Thoracic aorta (tissue), 2 donors: ENCODE results near the gene SMPD3. TPM values are rescaled to one million over a fixed set of nuclear protein-coding genes. Genes with fewer than 3 reads are reported as not detected.

Source experiments
- ATAC-seq: fragments of 150-250 bp; one replicate; pipeline ENCODE4 v1.8.0; 2017; ENCODE audit warnings: low read depth; ENCODE audit not compliant: insufficient number of reproducible peaks, low FRiP score
- DNase-seq: peaks from one replicate; pipeline ENCODE4 v3.0.0-alpha.2; 2020; ENCODE audit warnings: low spot score
- H3K27ac ChIP-seq, 2 donors: fragments of 200-600 bp; sonication (generic); 1 replicate in 1 of 2; 2 replicates in 1 of 2; pipeline ENCODE4 v1.5.1; 2016; ENCODE audit warnings: mild to moderate bottlenecking in 2 of 2, moderate library complexity in 2 of 2
- H3K27me3 ChIP-seq: fragments of 200-600 bp; sonication (generic); replicated peaks from 2 replicates; pipeline ENCODE4 v1.6.0; 2016; ENCODE audit warnings: mild to moderate bottlenecking; ENCODE audit not compliant: insufficient read depth
- H3K36me3 ChIP-seq: fragments of 200-600 bp; sonication (generic); one replicate; pipeline ENCODE4 v1.5.1; 2016
- H3K4me1 ChIP-seq, 2 donors: fragments of 200-600 bp; sonication (generic); 1 replicate in 1 of 2; 2 replicates in 1 of 2; pipeline versions ENCODE4 v1.5.1 to v1.6.0; 2016; ENCODE audit warnings: low read depth in 2 of 2, mild to moderate bottlenecking in 1 of 2; ENCODE audit not compliant: control insufficient read depth in 1 of 2
- H3K4me3 ChIP-seq: fragments of 200-600 bp; sonication (generic); 2 replicates; pipeline ENCODE4 v1.5.1; 2016; ENCODE audit warnings: mild to moderate bottlenecking
- H3K9me3 ChIP-seq: fragments of 200-600 bp; sonication (generic); 2 replicates; pipeline ENCODE4 v1.5.1; 2016
- CTCF ChIP-seq: fragments of 200-600 bp; sonication (generic); IDR thresholded peaks from one replicate; pipeline ENCODE4 v1.5.1; 2019; ENCODE audit warnings: antibody characterized with exemption
- total RNA-seq, 2 donors: library from RNA; depleted of rRNA; stranded (reverse); fragments of >200 nt; gene quantifications; one replicate each; pipeline versions ENCODE4 v1.1.0 to v1.2.3, GENCODE V29; 2016

SMPD3 gene
- total RNA-seq, 2 donors from 2014 or later: 0.41 to 6.5 TPM

GRCh38 chr16:68362947-68363657 lies 85.2 kb downstream of the SMPD3 start:
- Histone ChIP-seq H3K9me3 (no peaks in the 10 kb centered on the region), H3K27me3 (no peaks in the 10 kb centered on the region), H3K4me1 (no peaks in the 10 kb centered on the region), H3K4me3 (no peak overlapping the region), H3K27ac (no peak overlapping the region), H3K36me3 (peaks cover under 1% of the 10 kb centered on the region)
- no peak for DNase-seq
- no peak for TF ChIP-seq CTCF
- no peak for ATAC-seq

- no peak for TF ChIP-seq CTCF
- Histone ChIP-seq H3K4me1 (no peaks in the 10 kb centered on the region), H3K27me3 (no peaks in the 10 kb centered on the region), H3K4me3 (no peak overlapping the region), H3K36me3 (peaks cover 8% of the 10 kb centered on the region), H3K9me3 (no peaks in the 10 kb centered on the region), H3K27ac (no peak overlapping the region)
- no peak for ATAC-seq
- DNase-seq: no peak
Measured at GRCh38 chr16:68362262-68362913, 85.9 kb downstream of the SMPD3 start.

- DNase-seq (no peak), ATAC-seq (no peak)
- H3K27me3 ChIP-seq: no peaks in the 10 kb centered on the region
- H3K27ac ChIP-seq: no peak overlapping the region
- H3K4me1 ChIP-seq: no peaks in the 10 kb centered on the region
- peaks cover 15% of the 10 kb centered on the region for H3K36me3 ChIP-seq
- no peaks in the 10 kb centered on the region for H3K9me3 ChIP-seq
- no peak overlapping the region for H3K4me3 ChIP-seq
- TF ChIP-seq CTCF: no peak
Measured at GRCh38 chr16:68361485-68361884, 86.8 kb downstream of the SMPD3 start.

- Histone ChIP-seq H3K27me3 (no peaks in the 10 kb centered on the region), H3K27ac (no peak overlapping the region), H3K36me3 (peaks cover 19% of the 10 kb centered on the region), H3K9me3 (no peaks in the 10 kb centered on the region), H3K4me3 (no peak overlapping the region), H3K4me1 (no peaks in the 10 kb centered on the region)
- DNase-seq: no peak
- no peak for ATAC-seq
- no peak for TF ChIP-seq CTCF
Measured at GRCh38 chr16:68360956-68361355, 87.4 kb downstream of the SMPD3 start.

GRCh38 chr16:68360547-68360946 lies 87.8 kb downstream of the SMPD3 start:
- ATAC-seq (no peak), DNase-seq (no peak)
- Histone ChIP-seq H3K9me3 (no peaks in the 10 kb centered on the region), H3K36me3 (peaks cover 22% of the 10 kb centered on the region), H3K27ac (no peak overlapping the region), H3K27me3 (no peaks in the 10 kb centered on the region), H3K4me1 (no peaks in the 10 kb centered on the region), H3K4me3 (no peak overlapping the region)
- TF ChIP-seq CTCF: no peak
